ENCODE data around the gene PLB1.

GRCh38 chr2:28556303-28556702 is 60.4 kb downstream of the PLB1 start:
- TF ChIP-seq CTCF (conservative IDR thresholded peaks at IDR 0.05; ENCODE audit: low read depth, low read length) (no peak), EZH2 (IDR thresholded peaks at IDR 0.05; ENCODE audit: low read length, unreplicated experiment) (no peak), EZH2phosphoT487 (IDR thresholded peaks at IDR 0.05; ENCODE audit: borderline replicate concordance, low read length) (no peak)
